GM18505 (cell line): ENCODE results near the gene TCEA3.
"Not testable (repeated sequence)": the region's sequence is repeated elsewhere in the genome, so short reads cannot be mapped to it uniquely, and the experiment has no call there.

Experiments used
- ATAC-seq: cut with Tn5 transposase; IDR thresholded peaks from one replicate; pipeline ENCODE4 v1.9.1; 2021; ENCODE audit not compliant: unreplicated experiment
- POLR2A ChIP-seq: IDR thresholded peaks from 4 replicates; pipeline ENCODE4 v1.6.1; 2011; ENCODE audit warnings: borderline replicate concordance; ENCODE audit not compliant: insufficient read depth, insufficient read length; ENCODE audit errors: extremely low read depth

TCEA3 gene

DNA sequence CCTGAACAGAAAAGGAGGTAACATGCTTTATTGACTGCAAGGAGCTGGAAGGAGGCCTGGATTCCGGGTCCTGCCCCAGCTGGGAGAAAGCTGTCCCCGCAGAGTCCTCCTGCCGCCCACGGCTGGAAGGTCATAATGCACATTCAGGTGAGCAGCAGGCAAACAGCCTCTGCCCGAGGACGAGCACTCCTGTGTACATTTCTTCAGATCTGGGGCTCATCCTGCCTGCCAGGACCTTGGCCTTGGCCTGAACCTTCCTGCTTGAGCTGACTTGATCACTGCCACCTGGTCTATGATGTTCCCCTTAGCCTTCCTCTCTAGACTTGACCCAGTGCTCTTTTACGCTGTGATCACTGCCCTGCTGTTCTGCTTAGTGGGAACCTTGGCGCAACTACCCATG, 37.1 kb downstream of the TCEA3 start:
- TF ChIP-seq POLR2A: no peak
- ATAC-seq: no peak

DNA sequence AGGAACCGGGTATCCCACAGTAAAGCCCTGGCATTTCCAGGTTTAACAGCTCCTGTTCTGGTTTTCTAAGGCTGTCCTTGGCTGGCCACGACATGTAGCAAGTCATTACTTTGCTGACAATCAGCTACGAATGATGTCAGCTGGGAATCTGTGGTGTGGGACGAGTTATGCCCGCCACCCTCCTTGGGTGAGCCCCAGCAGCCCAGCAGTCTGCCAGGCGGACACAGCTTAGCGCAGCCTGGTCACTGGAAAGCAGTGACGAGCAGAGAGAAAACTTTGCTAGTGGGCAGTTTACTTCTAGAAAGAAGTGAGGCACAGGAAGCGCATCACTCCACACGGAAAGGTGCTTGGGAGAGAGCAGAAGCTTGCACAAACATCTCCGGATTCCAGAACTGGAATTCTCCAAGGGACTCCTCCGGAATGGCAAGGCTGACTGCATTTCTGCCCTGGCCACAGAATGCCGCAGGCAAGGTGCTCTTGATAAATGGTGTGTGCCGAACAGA, 39.4 kb downstream of the TCEA3 start:
- no peak for TF ChIP-seq POLR2A
- no peak for ATAC-seq

DNA sequence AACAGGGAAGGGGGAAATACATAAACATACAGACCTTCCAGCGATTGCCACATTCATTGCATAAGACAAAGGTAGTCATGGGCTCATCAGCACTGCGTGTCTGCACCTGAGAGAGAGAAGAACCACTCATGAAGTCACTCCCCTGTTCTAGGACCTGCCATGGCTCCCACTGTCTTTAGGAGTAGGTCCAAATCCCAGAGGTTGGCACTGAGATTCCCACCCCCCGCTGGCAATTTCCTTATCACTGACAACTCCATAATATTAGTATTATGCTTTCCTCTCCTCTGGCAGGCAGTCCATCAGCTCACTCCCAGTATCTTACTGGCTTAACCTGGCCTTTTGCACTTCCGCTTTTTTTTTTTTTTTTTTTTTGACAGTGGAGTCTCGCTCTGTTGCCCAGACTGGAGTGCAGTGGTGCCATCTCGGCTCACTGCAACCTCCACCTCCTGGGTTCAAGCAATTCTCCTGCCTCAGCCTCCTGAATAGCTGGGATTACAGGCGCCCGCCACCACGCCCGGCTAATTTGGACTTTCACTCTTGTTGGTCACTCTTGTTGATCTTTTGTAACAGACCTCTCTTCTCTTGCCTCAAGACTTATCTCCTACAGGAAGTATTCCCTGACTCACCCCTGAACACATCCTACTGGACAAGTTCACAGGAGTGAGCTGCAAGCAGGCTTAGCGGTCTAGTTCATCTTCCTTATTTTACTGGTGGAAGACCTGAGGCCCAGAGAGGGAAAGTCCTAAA, 40.1 kb downstream of the TCEA3 start:
- TF ChIP-seq POLR2A: no peak

DNA sequence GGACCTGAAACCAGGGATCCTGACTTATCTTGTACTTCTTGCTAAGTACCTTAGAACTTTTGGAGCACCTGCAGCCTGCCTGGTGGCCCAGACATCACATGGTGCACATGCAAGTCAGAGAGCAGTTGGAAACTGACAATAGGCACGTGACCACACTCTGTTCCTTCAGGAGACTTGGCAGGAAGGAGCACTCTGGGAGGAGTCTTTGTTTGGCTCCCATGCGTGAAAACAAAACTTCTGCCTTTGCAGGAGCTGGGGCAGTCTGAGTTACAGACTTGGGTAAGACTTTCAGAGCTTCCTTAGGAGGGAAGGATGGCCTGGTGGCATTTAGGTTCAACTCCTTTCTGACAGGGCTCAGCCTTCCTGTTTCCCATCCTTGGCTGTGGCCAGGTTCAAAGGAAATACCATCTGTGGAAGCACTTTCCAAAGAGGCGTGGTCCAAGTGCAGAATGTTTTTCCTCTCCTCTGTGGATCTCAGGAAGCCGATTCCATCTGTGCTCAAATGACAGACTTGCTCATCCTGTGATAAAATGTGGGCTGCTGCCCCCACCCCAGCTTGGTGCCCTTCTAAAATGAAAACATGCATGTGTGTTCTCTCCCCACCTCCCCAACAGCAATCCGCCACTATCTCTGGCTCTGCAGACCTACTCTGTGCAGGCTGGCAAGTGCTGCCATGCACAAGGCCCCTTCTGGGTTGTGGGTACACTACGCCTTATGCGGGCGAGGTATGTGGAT, 40.8 kb downstream of the TCEA3 start:
- no peak for ATAC-seq
- TF ChIP-seq POLR2A: no peak

More for the DNA sequence above, 40.1 kb downstream of the TCEA3 start:
- no peak for ATAC-seq

DNA sequence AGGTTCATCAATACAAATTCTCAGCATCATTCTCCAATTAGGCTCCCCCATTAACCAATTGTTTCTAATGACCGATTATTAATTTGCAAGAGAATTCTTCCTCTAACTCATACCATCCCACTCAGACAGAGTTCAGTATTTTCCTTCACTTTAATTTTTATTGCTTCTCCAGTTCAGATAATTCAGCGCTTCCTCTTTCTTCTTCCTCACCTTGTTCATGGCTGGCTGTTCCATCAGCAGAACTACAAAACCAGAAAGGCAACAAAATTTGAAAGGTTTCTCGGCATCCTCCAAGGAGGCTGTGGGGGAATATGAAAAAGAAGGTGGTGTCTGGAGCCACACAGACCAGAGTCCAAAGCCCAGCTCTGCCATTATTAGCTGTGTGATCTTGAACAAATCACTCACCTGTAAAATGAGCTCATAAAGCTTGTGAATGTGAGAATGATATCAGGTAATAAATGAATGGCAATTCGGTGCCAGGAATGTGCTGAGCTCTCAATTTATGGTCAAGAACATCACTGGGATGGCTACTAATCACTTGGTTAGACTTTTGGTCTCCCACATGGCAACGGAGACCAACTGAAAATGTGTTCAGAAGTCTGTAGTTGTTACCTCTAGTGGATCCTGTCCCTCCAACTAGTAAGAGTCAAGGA, 43.2 kb downstream of the TCEA3 start:
- no peak for ATAC-seq
- no peak for TF ChIP-seq POLR2A

DNA sequence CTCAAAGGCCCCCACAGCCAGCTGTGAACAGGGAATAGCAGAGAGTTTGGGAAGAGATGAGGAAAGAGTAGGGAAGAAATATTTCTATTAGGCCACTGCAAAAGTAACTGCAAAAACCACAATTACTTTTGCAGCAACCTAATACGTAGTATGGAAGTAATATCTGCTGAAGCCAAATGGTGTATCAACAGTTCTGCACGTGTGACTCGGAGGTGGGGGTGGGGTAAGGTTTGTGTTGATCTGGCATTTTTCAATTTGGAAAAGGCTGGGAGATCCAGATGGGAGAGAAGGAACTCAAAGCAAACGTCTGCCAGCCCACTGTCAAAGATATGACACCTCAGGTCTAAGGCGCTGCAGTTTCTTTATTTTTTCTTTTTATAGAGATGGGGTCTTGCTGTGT, 43.8 kb downstream of the TCEA3 start:
- TF ChIP-seq POLR2A: no peak
- no peak for ATAC-seq

DNA sequence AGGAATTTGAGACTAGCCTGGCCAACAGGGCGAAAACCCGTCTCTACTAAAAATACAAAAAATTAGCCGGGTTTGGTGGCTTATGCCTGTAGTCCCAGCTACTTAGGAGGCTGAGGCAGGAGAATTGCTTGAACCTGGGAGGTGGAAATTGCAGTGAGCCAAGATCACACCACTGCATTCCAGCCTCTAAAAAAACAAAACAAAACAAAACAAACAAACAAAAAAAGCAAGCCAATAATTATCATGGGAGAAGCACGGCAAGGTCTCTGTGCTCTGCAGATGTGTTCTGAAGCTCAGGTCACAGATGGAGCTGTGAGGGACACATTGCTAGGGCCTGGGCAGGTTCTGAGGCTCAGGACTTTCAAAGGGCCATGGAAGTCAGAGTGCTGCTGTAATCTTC, 44.3 kb downstream of the TCEA3 start:
- not testable (repeated sequence) for ATAC-seq

DNA sequence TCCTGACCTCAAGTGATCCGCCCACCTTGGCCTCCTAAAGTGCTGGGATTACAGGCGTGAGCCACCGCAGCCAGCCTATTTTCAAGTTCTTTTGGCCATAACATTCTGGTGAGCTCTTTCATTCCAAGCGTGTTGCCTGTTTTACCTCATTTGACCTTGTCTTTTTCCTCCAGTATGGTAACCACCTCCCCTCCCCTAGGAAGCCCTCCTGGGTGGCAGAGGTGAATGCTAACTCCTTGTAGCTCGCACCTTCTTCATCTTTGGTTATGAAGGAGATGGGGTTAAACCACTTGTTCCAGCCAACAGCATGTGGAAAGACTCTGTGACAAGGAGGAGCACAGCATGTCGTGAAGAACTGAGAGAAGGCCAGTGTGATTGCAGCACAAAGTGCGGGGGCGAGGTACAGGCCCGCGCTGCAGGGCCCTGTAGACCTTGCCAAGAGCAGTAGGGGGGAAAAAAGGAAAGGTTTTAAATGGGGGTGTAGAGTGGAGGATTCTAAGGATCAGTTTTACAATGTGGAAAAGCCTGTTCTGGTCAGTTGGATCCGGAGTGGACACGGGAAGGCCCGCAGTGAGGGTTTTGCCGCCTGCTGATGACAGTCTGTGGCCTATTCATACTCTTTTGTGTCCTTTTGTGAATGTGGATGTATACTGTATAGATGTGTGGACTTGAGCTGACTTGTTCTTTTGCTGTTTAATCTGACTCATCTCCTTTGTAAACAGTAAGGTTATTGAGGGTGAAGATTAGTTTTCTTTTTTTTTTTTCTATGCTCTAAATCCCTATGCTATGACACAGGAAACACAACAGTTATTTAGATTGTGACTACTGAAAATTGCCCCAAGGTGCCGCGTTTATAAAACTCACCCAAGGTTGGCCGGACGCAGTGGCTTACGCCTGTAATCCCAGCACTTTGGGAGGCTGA, 47.4 kb downstream of the TCEA3 start:
- ATAC-seq: no peak
- TF ChIP-seq POLR2A: no peak

- ATAC-seq: not testable (repeated sequence)
These were observed 50.3 kb downstream of the TCEA3 start for GRCh38 chr1:23374079-23374735.

DNA sequence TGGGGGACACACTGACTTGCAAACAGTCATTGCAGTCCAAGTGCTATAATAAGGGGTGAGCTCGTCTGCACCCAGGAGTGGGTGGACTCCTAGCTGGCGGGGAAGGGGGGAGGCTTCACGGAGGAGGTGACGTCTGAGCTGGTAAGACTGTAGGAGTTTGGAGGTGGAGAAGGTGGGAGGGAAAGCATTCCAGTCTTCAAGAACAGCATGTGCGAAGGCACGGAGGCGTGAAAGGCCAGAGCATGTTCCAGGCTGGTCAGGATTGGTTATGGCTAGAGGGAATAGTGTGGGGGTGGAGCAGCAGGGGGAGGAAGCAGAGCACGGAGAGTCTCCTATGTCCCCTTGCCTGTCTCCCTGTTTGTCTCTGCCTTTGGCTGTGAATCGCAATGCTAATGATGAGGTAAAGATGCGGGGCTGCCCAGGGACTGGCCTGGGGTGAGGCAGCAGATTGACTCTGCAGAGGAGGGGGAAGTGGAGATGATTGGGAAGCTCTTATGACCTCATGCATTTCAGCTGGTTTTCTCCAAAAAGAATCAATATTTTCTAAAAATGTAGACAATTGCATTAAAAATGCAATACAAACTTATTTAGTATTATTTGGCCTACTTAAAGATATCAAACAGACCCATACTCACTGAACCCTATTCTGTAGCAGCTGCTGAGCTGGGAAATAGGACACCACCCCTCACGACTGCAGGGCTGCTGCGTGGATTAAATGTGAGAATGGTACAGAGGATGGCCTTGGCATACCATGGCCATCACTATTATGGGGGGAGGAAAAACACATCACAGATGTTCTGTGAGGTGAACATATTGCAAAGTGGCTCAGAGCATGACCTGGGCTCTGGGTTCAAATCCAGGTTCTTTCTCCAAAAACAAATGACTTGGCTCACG, 52.3 kb downstream of the TCEA3 start:
- no peak for ATAC-seq

DNA sequence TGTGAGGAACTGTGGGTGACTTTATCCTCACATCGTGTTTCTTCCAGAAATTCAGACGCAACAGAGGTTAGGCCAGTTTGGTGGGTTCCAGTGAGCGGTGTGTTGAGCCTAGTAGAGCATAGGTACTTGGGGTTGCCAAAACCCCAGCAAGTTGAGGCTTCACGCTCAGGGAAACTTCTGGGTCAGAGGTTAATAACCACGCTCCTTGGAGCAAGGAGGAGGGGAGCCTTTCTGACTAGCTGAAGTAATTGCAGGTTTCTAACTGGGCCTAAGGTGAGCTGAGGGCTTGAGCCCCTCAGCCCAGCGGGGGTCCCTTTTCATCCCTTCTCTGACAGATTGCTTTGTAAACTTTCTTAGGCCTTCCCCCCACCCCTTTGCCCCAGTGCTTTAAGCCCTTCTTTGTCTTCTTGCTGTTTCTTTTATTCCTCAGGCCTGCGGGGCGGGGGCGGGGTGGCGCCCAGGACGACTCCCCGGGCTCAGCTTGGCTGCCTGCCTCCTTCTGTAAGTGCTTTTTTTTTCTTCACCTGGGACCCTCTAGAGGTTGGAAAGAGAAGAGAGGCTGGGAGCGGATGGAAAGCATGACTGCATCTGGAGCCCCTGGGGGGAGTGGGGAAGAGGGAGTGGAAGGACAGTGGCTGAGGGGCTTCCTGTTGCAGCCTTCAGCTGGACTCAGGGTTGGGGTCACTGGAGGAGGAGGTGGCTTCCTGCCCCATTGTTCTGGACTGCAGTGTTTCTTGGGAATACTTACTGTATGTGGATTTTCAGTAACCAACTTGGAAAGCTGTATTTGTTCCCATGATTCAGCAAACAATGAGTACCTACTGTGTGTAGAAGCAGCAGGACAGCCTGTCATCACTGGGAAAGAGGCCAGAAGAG, 53.6 kb downstream of the TCEA3 start:
- no peak for TF ChIP-seq POLR2A

More for the DNA sequence above, 52.3 kb downstream of the TCEA3 start:
- TF ChIP-seq POLR2A: no peak

More for the DNA sequence above, 53.6 kb downstream of the TCEA3 start:
- ATAC-seq: no peak
